Measurements from ENCODE around the gene MAX.
A peak's percentile ranks its signal among the peaks of the same experiment; 100 is the strongest.

Gene MAX, protein sequence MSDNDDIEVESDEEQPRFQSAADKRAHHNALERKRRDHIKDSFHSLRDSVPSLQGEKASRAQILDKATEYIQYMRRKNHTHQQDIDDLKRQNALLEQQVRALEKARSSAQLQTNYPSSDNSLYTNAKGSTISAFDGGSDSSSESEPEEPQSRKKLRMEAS

GRCh38 chr14:65102441-65103149, at the start of gene MAX:
MAX (minus strand) TSS chr14:65102517; CDS start chr14:65102339, 178 bp downstream.
- peak; percentile 99 for DNase-seq

GRCh38 chr14:65151609-65151956, 49.3 kb upstream of the MAX start:
- DNase-seq: no peak

GRCh38 chr14:65150898-65151608, 48.7 kb upstream of the MAX start:
- DNase-seq: no peak

GRCh38 chr14:65149116-65149515, 46.8 kb upstream of the MAX start:
- DNase-seq: no peak

DNA sequence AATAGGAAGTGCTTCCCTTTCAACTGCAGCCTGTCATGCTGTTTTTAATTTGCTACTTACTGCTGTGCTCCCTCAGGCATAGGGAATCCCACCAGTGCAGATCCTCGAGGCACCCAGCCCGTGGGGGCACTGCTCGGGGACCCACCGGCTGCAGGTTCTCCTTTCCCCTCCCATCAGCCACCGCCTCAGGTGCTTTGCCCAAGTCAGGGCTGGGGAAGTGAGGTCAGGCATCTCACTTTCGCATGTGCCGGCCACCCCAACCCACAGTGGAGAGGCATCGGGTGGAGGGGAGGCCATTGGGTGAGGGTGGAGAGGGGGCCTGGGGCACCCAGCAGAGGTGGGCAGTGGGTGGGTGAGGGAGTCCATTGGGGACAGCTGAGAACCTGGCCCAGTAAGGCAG, 41.9 kb upstream of the MAX start:
- no peak for DNase-seq

GRCh38 chr14:65142914-65143625, 40.8 kb upstream of the MAX start:
- no peak for DNase-seq

- no peak for DNase-seq
Measured at GRCh38 chr14:65142429-65142828, 40.1 kb upstream of the MAX start.

DNA sequence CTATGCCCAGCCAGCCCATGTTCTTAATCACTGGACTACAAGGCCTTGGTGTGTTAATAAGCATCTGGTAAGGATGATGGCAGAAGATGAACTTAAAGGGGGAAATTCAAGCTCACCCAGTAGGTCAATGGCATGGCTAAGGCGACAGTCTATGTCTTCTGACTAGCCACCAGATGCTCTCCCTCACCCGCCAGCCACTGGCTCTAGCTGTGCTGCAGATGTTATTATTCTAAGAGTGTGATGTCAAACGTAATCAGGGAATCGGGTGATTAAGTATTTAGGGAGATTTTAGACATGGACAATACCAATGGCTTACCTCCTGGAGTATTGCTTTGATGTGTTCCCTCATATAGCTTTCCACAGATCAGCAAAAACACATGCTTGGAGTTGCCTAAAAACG, 39.2 kb upstream of the MAX start:
- DNase-seq: no peak

GRCh38 chr14:65137648-65138307, 35.5 kb upstream of the MAX start:
- DNase-seq: no peak

DNA sequence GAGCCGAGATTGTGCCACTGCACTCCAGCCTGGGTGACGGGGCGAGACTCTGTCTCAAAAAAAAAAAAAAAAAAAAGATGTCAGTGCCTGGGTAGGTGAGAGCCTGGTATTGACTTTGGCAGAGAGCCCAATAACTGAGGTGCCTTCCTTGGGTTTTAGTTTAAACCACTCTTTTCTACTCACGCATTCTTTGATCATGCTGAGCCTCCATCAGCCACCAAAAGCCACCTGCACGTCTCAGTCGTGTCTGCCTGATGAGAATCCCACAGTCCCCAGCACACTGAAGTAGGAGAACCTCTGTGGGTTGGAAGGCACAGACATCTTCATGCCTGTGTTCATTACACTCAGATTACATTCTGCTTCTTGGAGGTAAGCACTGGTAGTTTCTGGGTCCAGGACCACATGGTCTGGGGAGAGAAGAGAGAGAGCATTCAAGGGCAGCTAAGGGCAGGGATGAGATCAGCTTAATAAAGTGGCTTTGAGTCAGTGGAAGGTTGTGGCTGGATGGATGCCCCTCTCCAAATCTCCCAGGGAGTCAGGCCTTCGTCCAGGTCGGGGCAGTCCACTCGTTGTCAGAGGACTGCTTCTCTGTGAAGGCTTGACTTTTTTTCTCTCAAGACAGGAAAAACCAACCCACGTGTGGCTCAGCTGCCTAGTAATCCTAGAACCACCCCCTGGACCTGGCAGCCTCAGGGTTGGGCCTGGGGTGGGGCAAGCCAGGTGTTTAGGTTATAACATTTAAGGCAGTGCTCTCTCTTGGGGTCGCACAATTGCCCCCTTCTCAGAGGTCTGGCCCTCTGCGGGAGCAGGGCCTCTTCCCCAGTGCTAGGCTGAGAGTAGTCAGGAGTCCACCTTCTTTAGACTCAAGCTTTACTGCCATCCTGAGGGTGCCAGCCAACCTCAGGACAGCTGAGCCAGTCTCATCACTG, 32.6 kb upstream of the MAX start:
- no peak for DNase-seq

DNA sequence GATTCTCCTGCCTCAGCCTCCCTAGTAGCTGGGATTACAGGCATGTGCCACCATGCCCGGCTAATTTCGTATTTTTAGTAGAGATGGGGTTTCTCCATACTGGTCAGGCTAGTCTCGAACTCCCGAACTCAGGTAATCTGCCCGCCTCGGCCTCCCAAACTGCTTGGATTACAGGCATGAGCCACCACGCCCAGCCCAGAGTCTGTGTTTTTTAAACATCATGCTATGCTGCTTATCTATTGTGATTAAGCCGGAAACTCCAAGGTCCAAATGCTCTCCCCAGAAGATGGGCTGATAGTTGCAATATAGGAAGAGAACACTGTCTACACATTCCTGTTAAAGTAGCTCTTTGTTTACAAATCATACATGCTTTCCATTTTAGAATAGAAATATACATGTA, 30.5 kb upstream of the MAX start:
- DNase-seq: no peak

GRCh38 chr14:65131301-65131701, 29.0 kb upstream of the MAX start:
- DNase-seq: no peak

DNA sequence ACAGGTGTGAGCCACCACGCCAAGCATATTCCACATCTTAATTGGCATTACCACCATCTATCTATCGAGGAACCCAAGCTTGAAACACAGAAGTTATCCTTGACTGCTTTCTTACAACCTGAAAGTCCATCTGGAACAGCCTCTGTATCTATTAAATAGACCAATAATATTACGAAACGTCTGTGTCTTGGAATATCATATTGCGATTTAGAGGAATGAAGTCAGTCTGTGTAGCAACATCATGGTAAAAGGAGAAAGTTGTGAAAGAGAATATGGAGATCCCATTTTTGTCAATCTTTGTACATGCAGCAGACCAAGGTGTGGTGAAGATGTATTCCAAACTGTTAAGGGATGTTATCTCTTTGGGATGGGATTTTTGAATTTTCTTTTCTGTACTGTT, 25.8 kb upstream of the MAX start:
- no peak for DNase-seq

DNA sequence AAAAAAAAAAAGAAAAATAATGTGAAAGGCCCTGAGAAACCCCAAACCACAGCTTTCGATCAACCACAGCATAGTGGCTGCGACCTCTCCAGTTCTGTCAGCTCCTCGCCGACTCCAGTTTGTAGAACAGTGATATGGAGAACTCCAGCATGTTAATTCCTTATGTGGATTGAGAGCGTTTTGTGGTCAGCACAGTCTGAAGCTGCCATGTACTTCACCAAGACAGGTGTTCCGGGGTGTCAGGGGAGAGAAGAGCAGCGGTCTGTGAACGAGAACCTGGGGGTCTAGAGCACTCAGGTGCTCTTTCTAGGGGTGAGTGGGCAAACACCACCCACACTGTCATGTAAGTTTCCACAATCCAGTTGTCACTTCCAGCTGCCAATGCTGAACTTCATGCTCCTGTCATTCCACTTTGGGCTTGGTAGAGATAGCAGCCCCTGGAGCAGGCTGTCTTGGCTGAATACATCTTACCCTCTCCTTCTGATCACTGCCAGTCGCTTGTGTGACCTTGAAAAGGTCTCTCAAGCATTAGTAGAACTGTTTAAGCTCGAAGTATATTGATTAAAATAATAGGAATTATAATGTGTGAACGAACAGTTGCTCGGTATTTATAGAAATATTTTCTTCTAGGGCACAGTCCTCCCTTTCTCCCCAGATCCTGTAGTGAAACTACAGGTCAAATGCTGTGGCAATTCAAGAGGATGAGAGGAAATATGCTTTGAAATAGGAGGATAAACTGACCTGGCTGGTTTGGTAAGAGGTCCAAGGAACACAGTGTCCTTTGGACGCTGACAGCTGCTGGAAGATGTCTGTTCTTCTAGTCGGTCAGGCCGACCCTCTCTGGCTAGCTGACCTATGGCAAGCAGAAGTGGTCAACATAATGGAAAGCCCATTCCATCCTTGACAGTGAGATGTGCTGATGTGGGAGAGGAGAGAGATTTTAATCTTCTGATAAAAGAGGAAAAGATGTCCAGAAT, 15.7 kb upstream of the MAX start:
- DNase-seq: no peak

GRCh38 chr14:65115615-65116014, 13.3 kb upstream of the MAX start:
- no peak for DNase-seq

DNA sequence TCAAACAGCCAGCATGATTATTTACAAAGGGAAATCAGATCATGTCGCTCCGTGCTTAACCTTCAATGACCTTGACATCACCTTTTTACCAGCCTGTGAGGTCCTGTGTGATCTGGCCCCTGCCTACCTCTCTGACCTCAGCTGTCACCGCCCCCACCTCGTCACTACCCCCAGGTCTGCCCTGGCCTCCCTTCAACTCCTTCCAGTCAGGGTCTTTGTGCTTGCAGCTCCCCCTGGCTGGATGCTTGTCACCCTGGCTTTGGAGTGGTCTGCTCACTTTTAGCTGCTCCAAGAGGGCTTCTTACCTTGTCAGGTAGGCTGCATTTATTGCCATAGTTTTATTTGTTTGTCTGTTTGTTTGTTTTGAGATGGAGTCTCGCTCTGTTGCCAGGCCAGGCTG, 8.2 kb upstream of the MAX start:
- DNase-seq: no peak

DNA sequence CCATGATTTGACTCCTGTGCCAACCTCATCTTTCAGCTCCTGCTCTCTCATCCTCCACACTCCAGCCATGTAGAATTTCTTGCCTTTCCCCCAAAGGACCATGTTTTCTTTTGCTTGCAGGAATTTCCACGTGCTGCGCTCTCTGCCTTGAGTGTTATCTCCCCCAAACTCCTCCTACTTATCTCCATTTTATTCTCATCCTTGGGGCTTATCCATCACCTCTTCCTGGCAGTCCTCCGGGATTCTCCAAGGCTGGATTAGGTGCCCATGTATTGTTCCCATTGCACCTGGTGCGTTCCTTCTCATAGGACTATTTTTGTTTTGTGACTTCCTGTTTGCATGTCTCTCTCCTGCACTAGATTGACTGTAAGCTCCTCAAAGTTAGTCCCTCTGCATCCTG, 7.0 kb upstream of the MAX start:
- no peak for DNase-seq

DNA sequence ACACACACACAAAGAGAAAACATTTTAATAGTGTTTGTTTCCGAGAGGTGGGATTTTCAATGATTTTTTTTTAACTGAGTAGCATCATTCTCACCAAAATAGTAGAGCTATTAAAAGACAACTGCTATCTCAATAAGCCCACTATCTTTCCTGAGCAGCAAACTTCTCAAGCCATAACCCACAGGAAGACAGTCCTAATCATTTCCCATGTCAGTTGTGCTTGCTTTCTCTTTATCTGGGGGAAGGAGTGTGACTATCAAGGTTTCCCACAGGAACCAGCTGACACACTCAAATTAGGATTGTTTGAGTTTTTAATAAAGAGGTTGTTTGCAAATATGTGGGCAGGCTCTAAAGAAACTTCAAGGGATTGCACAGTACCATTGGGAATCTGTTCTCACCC, 4.9 kb upstream of the MAX start:
- no peak for DNase-seq

DNA sequence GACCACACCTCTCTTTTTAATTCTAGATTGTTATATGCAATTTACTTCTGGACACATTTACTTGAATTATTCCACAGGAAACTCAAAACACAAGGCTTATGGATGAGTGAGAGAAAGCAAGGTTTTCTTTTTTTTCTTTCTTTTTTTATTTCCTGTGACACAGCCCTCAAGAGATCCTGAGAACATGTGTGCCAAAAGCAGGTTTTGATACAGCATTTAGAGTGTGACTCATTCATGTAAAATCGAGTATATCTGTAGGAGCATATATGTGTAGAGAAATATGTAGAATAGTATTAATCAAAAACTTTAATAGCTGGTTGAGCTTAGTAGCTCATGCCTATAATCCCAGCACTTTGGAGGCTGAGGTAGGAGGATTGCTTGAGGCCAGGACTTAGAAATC, 4.4 kb upstream of the MAX start:
- no peak for DNase-seq

DNA sequence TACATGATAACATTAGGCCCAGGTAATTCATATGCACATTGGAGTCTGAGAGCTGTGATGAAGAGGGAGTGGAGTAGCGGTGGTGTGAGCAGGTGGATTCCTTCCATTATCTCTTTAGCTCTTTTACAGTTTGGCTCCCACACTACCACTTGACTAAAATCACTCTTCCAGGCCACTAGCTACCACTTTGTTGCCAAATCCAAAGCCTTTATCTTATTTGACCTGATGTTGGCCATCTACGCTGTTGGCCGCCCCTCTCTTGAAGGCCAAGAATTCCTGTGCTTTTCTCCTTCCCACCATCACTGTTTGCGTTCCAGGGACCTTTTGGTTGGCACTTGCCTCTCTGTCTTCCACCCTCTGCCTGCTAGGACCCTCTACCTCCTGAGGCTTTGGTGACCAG, 4.0 kb upstream of the MAX start:
- DNase-seq: no peak

- DNase-seq: no peak
Measured at GRCh38 chr14:65104791-65105190, 2.5 kb upstream of the MAX start.
